Choroid plexus epithelial cell (primary cell): ENCODE measurements around the gene THPO.

Experiments used
- DNase-seq: peaks from one replicate; pipeline ENCODE4 v3.0.0-alpha.2; 2010; ENCODE audit warnings: low read depth
- H3K4me3 ChIP-seq: 2 replicates; pipeline ENCODE4 v1.5.1; 2011; ENCODE audit warnings: low read depth, mild to moderate bottlenecking, control low read depth, low read length, moderate library complexity
- CTCF ChIP-seq: conservative IDR thresholded peaks from 2 replicates; pipeline ENCODE4 v1.5.1; 2011; ENCODE audit warnings: low read depth, mild to moderate bottlenecking, control low read depth, inconsistent platforms, low read length, moderate library complexity

Gene THPO

GRCh38 chr3:184373422-184373821, 4.6 kb downstream of the THPO start:
- DNase-seq, result peak; percentile 30
- no peak for TF ChIP-seq CTCF

GRCh38 chr3:184372911-184373310, 5.1 kb downstream of the THPO start:
- TF ChIP-seq CTCF, result no peak

More at GRCh38 chr3:184373422-184373821, 4.6 kb downstream of the THPO start:
- H3K4me3 ChIP-seq, result no peak overlapping the region

GRCh38 chr3:184372296-184372821, 5.6 kb downstream of the THPO start:
- H3K4me3 ChIP-seq, result no peak overlapping the region
- TF ChIP-seq CTCF, result no peak
- DNase-seq, result no peak

More at GRCh38 chr3:184372911-184373310, 5.1 kb downstream of the THPO start:
- no peak overlapping the region for H3K4me3 ChIP-seq
- no peak for DNase-seq

GRCh38 chr3:184371570-184372018, 6.4 kb downstream of the THPO start:
- H3K4me3 ChIP-seq, result no peak overlapping the region
- DNase-seq, result peak; percentile 94
- peak; percentile 99 for TF ChIP-seq CTCF

- no peak overlapping the region for H3K4me3 ChIP-seq
- TF ChIP-seq CTCF, result no peak
- DNase-seq, result peak; percentile 78
Observed at GRCh38 chr3:184368586-184369183, 9.3 kb downstream of the THPO start.

GRCh38 chr3:184368116-184368515, 9.9 kb downstream of the THPO start:
- TF ChIP-seq CTCF, result no peak
- no peak overlapping the region for H3K4me3 ChIP-seq
- no peak for DNase-seq
